COLO668 (cell line): ENCODE results near the gene MOB2.
A peak's percentile ranks its signal among the peaks of the same experiment; 100 is the strongest.

Source experiments
- DNase-seq: peaks from one replicate; lab custom pipeline; 2025; ENCODE audit not compliant: unreplicated experiment; lab: John Stamatoyannopoulos, UW

MOB2 gene

DNA sequence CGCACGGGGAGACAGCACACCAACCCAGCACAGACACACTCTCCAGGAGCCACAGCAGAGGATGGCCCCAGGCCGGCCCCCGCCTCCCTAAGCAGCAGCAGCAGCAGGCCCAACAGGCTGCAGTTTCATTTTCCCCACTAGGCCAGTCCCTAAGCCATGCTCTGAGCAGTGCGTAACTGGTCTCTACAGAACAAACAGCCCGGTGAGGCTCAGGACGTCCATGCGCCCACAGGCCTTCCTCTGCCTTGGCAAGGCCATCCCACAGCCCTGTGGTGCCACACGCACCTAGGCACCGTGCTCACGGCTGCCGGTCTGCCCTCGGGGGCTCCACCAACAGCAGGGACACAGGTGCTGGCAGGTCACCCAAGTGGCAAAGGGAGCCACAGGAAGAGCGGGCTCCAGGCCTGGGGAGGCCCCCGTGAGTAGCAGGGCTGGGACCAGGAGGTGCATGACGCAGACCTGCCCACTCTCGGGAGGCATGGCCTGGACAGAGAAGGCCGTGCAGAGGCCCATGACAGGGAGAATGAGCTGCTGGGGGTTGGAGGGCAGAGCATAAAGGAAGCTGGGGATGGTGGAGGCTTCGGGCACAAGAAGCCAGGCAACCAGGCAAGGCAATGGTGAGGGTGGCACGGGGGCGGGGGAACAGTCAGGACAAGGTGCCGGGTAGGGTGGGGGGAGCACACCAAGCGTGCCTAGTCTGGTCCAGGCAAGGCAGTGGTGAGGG lies 1.4 kb upstream of the MOB2 start:
- DNase-seq: no peak

DNA sequence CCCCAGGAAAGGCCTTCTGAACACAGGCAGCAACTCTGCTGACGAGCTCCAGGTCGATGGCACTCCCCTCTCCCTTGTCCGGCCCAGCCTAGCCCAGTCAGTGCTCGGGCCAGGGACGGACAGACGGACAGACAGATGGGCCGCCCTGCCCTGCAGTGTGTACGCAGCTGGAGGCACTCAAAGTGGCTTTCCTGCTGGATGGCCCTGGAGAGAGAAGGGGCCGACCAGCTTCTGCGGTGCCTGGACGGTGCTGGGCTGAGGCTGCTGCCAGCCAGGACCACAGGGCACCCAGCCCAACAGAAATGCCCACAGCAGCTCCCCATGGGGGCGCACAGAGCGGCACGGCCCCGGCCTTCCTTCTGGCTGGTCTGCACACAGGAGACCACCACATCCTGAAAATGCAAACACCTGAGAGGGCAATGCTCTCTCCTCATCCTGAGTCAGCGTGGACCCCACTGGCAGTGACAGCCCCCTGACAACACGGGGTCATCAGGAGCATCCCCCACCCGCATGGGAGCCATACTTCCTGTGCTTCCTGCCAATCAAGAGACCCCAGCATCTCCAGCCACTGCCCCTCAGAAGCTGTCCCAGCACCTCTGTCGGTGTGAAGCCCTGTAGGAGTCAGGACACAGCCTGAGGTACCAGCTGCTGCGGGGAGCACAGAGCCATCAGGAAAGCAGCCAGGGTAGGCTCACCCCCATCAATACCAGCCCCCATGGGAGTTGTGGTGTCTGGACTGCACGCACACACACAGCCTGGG lies 692 bp upstream of the MOB2 start:
- peak; percentile 13 for DNase-seq

DNA sequence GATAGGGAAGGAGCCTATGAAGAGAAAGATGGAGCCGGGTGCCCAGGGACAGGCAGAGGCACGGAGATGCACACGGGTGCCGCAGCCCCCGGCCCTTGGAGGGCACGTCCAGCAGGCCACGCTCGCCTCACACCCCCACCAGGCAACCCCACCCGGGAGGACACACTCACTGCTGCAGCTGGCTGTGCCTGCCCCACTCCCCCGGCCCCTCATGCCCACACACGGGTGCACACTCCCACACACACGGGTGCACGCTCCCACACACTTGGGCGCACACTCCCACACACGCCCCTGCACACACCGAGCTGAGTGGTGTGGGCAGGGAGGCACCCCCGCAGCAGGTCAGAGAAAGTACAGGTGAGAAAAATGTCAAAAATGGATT lies 1.1 kb downstream of the MOB2 start:
- no peak for DNase-seq

DNA sequence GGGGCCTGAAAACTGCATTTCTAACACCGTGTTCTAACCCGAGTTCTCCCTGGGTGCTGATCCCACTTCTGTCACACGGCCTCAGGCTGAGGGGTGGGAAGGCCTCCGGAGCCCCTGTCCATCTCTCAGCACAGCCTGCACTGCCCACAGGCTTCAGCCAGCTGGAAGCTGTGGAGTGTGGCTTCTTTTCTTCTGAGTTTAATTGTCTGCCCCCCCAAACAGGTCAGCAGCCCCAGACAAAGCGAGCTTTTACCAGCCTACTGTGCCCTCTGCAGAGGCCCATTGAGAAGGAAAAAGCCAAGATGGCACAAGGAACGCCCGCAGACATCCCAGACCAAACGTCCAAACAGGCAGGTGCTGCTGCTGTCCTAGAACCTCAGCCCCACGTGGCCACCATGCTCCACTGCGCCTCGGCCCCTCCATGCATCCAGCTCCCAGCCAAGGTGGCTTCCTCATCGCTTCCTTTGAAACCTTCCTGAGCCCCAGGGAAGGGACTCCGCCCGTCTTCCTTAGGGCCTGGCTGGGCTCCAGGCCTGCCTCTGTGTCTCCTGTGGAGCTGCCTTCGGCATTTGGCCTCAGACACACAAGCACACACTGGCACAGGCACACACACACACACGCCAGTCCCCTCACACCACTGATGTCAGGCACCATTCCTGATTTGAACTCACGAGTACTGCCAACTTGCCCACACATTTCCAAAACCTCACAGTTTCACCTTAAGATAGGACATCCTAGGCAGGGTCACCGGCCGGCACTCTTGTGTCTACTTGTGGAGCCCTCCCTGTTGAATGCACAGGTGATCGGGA lies 1.7 kb downstream of the MOB2 start:
- no peak for DNase-seq

DNA sequence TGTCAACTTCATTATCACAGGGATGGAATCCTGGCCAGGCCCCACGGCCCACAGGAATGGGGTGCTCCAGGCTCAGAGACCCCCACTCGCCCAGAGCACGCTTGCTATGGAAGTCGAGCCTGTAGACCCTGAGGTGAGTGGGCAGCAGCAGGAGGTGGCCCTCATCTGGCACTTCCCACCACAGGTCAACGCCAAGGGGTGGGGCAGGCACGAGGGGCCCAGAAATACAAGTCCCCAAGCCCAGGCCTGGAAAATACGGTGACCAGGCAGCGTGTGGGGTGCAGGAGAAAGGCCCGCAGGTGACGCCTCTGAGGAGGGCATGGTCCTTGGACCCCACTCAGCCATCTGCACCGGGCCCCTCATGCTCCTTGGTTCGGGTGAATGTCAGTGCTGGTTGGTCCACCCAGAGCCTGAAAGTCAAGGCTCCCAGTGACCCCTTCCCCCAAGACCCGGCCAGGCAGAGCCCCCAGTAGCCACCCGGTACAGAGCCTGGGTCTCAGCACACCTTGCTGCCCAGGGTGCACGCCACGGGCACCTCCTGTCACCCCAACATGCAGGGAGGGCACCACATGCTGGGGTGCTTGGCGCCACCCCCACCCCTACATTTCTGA lies 2.4 kb downstream of the MOB2 start:
- DNase-seq: no peak

DNA sequence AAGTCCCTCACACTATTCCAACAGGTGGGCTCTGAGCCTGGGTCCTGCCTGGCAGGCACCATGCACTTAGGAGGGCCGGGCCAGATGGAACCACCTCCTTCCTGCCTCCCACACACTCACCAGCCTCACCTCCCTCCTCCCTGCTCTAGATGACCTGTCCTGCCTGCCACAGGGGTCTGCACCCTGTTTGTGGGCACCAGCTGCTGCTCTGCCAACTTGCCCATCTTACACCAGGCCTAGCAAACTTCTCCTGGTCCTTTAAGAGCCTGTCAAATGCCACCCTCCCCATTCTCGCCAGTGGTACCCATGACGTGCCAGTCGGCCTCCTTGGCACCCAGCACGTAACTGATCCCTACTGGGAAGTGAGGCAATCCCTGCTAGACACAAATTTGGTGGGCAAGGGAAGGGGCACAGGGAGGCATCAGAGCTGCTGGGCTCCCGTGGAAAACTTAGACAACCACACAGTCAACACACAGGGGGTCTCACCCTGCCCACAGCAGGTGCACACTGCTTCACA lies 3.1 kb downstream of the MOB2 start:
- no peak for DNase-seq

DNA sequence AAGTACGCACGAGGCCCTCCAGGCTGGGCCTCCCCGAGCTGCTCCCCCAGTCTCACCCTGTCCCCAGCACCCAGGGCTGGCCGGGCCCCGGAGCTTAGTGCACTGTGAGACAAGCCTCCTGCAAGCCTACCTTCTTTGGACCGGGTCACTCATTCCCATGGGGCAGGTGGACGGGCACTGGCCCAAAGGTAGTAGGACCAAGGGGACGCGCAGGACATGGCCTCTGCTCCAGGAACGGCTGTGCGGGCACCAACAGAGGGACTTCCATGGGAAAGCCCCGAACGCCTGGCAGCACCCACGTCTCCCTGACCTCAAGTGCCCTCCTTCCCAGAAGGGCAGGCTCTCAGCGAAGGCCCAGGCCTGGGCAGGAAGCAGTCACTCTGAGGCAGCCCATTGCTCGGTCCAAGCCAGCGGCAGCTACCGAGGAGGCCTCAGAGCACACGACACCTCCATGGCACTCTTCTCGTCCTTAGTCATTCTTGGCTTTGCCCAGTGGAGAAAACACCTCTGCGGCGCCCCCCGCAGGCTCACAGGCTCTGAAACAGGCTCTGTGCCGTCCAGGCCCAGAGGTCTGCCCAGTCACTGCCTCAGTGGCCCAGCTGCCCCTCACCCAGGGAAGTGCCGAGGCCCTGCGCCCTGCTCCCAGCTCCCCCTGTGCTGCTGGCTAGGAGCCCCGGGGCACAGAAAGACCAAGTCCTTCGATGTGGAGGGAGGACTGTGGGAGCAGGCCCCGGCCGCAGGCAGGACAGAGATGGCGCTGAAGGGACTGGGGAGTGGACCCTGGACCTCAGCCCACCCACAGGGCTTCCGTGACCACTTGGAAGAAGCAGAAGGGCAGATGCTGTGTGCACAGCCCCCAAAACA lies 3.8 kb downstream of the MOB2 start:
- DNase-seq: no peak

DNA sequence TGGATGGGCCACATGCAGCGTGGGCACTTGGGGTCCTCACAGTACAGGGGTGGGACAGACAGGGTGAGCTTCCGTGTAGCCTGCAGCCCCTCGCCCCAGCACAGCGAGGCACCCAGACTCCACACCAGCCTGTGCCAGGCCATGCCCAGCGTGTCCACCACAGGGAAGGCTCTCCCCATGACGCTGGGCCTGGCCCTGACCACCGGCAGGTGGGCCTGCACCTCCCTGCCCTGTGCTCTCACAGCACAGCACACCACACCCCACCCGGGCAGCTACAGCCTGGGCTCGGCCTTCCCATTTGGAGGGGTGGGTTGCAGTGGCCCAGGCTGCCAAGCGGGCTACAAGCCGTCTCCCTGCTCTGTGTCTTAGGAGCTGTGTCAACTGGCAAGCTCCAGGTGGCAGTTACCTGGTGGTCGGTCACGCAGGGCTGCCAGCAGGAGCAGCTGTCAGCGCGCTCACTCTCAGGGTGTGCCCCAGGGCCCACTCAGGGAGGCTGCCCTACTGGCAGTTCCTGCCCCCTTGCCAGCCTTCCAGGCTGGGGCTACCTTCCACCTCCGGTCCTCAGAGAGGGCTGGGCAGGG lies 4.6 kb downstream of the MOB2 start:
- DNase-seq: no peak

DNA sequence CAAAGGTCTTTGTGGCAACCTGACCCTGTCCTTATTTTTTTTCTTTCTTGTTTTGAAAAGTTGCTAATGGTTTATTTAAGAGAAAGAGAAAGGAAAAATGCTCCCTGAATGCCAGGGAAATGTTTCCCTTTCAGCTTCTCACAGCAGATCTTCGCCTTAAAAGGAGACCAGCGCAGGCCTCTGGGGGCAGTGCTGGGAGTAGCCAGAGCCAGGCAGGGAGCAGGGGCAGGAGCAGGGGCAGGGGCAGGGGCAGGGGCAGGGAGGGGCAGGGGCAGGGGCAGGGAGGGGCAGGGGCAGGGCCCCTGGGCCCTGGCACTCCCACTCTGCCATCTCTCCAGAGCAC lies 5.1 kb downstream of the MOB2 start:
- DNase-seq: no peak

DNA sequence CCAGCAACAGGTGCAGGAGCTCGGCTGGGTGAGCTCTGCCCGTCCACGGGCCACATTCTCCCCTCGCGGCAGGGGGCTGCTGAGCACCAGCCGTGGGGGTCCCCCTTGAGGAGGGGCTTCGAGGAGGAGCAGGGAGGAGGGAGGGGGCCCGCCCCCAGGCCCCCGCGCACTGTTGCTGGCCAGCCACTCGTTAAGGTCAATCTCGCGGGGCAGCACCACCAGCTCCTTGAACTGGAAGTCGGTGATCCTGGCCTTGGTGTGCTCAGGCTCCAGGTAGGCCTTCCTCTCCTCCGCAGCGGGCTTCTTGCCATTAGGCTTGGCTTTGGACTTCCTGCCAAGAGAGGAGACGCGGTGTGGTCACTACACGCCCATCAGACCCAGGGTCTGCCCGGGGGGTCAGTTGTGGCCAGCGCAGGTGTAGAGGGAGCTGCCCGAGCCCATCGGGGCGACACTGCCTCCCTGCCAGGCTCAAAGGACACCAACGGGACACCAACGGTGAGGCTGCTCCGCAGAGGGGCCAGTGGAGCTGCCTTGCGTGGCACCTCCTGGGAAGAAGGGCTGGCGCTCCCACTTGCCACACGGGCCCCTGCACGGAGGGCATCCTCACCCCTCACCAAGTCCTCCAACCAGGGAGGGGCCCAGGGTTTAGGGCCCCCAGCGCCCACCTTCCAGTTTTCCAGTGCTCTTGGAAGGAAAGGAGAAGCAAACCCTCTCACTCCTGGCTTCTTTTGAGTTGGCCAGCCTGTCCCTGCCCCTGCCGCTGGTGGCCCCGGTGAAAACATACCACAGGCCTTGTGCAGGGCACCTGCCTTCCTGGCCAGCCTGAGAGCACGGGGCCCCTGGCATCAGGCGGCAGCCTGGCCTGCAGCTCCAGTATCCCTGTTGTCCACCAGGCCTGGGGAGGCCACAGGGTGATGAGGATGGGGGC lies 5.8 kb downstream of the MOB2 start:
- no peak for DNase-seq

DNA sequence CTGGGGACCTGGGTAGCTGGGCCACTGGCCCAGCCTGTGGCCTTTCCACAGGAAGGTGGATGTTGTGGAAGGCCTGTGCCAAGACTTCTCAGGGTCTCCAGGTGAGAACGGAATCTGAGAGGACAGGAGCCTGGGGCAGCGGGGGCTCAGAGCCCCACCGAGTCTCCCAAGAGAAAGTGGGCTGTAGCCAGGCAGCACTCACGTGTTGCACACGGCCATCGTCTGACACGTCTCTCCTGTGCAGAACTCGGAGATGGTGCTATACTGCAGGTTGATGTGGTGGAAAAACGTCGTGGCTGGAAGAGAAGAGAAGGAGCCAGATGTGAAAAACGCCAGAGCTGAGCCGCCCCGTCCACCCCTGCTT lies 6.4 kb downstream of the MOB2 start:
- DNase-seq: no peak

DNA sequence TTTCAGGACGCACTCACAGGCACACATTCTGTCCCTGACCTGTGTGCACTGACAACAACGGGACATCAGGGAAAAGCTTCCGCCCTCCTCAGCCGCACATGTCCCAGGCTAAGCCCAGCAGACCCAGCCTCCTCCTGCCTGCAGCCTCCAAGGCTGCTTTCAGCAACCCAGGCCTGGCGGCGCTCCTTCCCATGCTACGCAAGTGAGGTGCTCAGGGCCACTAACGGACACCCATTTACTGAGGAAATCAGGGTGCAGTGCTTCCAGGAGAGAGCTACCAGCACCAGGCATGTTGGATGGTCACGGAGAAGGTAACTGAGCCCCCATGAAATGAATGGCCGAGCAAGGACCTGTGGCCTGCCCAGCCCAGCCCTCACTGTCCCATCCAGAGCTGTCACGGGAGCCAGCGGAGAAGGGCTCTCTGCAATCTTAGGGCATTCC lies 6.9 kb downstream of the MOB2 start:
- no peak for DNase-seq

DNA sequence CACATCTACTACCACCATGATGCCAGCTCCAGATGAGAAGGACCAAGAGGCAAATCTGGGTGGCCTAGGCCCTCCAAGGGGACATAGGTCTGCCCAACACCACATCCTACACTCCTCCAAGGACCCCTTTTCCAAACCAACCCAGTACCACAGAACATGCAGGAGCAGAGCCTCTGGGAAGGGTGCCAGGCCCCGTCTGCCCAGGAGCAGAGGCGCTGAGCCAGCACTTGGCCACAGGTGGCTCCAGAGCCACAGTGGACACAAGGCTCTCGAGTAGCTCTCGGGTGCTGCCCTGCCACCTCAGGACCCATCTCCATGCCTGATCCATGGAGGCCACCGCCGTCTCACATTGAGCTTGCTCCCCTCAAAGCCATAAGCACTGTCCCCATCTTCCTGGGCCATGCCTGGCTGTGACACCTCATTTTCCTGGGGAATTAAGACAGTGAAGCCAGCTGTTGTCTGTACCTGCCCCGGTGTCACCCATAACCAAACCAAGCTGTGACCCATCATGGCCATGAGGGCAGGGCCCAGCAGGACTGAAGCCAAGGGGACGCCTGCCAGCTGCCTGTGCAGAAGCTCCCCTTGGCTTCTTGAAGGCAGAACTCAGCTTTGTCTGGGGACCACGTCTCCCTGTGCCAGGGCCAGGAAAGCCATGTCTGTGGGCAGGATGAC lies 7.4 kb downstream of the MOB2 start:
- no peak for DNase-seq

DNA sequence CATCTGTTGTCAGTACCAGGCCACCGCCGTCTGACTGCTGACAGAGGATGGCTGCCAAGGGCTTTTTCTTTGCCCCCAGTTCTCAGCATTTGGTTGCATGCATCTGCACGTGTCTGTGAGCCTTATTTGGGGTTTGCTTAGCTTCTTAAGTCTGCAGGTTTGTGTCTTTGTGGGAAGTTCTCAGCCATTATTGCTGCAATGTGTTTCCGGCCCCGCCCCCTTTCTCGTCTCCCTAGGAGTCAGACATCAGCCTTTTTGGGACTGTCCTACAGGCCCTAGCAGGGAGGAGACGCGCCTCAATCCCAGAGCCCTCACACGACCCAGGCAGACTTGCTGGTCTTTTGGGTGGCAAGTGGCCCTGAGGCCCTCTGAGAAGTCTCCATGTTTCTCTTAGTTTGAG lies 8.0 kb downstream of the MOB2 start:
- DNase-seq: no peak

DNA sequence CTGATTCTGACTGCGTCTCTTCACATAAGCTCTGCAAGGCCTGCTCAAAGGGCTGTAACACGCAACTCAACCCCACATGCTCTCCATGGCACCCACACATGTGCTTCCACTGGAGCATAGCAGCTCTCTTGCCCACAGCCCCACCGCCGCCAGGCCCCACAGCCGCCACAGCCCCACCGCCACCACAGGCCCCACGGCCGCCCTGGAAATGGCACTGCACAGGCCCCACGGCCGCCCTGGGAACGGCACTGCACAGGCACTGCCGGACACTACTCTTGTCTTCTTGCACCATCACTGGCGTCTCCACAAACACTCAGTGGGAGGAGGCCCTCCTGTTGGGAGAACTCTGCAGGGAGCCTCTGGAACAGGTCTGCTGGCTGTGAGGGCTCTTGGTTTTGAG lies 8.6 kb downstream of the MOB2 start:
- no peak for DNase-seq

DNA sequence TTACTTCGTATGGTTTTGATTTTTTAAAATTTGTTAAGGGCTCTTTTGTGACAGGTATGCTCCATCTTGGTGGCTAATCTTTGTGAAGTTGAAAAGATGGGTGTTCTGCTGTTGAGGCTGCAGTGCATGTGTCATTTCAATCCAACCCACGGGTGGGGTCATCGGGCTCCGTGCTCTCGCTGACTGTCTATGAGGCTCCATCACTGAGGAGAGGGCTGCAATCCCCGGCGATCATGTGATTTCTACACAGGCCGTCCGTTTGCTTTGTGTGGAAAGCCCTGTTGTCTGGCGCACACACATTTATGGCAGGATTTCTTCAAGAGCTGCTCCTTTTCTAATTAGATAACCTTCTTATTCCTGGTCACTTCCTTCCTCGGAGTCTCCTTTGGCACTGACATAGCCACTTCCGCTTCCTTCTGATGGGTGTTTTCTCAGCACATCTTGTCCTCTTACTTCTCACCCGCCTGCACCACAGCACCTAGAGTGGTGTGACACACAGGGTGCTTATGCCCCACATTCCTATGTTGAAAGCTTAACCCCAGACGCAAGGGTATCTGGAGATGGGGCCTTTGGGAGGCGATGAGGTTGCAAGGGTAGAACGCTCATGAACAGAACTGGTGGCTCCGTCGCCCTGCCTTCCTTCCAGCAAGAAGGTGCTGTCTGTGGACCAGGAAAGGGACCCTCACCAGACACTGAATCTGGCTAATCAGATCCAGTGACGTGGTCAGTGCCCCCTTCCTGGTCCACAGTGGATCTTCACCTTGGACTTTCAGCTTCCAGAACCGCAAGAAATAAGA lies 9.4 kb downstream of the MOB2 start:
- DNase-seq: no peak

DNA sequence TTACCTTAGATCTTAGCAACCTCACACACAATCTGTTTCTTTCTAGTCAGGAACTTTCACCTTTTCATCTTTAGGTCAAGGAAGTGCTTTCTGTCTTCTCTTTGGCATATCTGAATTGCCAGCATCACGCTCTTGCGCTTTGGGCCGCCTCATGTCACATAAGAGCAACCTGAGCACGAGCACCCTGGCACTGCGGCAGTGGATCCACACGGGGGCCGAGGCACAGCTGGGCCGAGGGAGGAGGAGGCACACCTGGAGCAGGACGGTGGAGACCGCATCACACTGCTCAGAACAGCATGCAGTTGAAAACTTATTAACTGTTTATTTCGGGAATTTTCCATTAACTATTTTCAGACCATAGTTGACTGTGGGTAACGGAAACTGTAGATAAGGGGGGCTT lies 10.7 kb downstream of the MOB2 start:
- DNase-seq: no peak

DNA sequence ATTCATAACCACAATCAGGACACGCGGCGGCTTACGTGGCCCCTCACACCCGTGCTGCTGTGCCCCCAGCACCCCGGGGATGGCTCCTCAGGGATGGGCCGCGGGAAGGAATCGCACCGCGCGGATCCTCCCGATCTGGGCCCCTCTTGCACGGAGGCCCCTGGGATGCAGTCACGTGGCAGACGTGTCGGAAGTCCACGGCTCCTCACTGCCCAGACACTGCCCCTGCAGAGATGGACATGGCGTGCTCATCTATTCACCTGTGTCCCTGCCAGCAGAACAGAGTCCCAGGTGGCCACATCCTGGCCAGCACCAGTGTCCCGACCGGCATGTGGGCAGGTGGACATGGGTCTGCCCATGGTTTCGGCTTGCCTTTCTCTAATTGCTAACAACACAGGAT lies 12.8 kb downstream of the MOB2 start:
- no peak for DNase-seq
